Hematopoietic multipotent progenitor cell treated with erythropoietin and hydrocortisone succinate and interleukin-3 and kit ligand, for 8 days (in vitro differentiated cells): Measurements from ENCODE around the gene FALEC.
A peak's percentile ranks its signal among the peaks of the same experiment; 100 is the strongest.

Source experiments
- DNase-seq: peaks from one replicate; pipeline ENCODE4 v3.0.0-alpha.2; 2015

Gene FALEC

DNA sequence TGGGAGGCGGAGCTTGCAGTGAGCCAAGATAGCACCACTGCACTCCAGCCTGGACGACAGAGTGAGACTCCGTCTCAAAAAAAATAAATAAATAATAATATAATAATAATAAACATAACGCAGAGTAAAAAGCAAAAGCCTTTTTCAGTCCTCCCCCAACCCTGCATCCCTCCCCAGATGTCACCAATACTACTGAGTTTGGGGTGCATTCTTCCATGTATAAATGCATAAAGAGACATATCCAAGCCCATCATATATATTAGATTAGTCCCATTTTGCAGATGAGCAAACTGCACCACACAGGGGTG, 32.7 kb downstream of the FALEC start:
- DNase-seq: no peak

DNA sequence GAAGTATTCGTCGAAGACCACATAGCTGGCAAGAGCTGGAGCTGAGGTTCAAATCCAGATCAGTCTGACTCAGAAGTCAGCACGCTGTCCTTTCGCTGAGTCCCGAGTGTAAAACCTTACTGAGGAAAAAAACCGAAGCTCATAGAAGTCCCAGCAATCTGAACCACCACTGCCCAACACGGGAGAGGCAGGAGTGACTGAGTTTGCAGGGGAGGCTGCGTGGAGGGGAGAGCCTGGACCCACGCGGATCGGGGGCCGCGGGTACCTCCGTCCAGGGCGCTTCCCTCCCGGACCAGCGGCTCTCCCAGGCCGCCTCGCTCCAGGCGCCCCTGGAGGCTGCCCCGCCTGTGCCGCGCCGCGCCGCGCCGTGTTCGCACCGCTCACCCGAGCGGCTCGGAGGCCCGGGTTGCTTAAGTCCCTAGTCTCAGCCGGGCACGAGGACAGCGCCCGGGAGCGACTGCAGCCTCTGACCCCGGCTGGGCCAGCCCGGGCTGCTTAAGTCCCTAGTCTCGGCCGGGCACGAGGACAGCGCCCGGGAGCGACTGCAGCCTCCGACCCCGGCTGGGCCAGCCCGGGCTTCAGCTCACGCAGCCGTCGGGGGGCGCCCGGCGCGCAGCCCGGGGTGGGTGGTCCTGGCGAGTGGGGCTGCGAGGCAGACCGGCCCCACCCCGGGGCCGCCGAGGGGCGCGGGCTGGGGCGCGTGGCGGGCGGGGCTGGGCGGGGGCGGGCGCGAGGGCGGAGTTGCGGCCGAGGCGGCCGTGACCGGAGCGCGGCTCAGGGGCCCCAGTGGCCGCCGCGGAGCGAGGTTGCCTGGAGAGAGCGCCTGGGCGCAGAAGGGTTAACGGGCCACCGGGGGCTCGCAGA, 33.3 kb downstream of the FALEC start, which contains the start of gene ADAMTSL4:
Gene ADAMTSL4 (plus strand): TSS at position 777 of the 864 bp plus-strand sequence. CDS start 2,881 bp downstream, outside the sequence.
- peak; percentile 56 for DNase-seq

DNA sequence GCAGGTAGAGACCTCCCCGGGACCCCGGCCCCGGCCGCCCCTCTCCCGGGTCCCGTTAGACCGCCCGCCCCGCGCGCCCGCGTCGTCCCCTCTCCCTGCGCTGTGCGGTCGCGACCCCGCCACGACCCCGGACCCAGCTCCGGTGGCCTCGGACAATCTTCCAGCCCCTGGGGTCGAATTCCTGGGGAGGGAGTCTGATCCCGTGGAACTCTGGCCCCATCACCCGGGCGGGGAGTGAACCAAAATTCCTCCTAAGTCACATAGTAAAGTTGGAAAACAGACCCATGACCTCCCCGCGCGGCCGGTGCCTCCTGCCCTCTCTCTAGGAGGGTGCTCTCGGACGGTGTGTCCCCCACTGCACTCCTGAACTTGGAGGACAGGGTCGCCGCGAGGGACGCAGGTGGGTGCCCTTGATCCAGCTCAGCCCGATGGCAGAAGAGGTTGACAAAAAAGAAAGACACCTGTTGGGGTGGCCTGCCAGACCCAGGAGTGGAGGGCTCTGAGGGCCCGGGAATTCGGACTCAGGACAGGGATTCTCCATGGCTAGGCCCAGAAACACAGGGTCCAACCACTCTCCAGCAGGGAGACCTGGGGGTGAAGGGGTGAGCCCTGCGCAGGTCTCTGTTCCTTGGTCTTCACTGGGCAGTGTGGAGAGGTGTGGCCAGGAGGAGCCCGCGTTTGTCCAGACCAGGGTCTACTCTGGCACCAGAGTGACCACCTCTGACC, 34.1 kb downstream of the FALEC start:
- DNase-seq: no peak

DNA sequence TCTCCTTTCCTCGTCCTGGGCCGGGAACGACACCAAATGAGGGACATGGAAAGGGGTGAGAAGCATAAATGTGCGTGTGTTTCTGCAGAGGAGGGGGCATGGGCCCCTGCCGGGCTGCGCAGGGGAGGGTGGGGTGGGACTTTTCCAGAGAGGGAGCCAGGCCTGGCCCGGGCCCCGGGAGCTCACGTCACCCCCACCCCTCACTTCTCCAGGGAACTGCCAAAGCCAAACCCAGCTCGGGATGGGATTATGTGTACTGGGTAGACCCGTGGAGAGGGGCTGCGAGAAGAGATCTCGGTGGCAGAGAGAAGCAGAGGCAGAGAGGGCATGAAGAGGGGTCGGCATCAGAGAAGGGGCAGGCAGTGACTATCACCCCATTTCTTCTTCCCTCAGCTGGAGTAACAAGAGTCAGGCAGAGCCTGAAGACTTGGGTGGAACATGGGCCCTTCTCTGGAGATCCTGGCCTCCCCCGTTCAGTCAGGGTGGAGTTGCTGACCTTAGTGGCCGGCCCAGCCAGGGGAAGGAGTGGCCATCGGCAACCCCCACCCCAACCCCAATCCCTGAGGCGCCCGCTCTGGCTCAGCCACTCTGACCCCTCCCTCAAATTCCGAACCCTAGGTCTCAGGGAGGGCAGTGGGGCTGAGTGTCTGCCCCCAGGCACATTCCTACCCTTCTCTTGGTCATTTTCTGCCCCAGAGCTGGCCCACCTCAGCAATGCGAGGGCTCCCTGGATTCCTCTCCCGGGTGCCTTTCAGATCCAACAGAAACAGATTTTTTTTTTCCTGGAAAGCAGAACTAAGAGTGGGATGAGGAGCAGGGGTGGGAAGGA, 34.9 kb downstream of the FALEC start:
- DNase-seq: no peak

DNA sequence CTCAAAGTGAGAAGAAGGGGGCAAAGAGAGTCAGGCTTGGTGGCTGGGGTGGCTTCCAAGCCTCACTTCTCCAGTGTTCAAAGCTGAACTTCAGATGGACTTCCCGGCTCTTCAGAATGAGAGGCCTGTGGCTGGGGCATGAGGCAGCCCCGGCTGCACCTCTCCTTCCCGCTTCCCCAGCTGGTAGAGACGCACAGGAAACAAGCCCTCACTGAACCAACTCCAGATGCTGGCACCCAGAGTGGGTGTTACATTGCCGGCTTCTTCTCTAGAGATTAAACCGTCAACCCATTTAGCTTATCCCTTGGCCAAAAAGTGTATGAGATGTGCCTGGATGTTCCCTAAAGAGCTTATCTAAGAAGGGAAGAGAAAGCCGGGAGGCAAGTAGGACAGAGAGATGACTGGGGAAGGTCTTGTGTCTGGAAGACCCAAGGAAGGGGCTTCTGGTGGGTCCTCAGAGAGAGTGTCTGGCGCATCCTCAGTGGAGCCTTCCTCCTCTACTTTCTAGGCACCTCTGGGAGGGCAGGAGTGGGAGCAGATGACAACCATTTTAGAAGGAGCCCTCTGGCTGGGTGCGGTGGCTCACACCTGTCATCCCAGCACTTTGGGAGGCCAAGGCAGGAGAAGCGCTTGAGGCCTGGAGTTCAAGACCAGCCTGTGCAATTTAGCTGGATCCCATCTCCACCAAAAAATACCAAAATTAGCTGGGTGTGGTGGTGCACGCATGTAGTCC, 35.7 kb downstream of the FALEC start:
- DNase-seq: no peak

DNA sequence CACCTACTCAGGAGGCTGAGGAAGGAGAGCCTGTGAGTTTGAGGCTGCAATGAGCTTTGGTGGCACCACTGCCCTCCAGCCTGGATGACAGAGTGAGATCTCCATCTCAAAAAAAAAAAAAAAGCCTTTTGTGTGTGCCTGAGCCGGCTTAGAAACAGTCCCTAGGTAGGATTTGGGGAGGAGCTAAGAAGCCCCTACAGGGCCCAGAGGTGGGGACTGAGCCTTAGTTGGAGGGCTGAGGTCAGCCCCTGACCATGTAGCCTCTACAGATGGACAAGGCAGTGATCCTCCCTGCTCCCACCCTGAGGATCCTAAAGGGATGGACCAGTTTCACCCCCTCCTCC, 36.2 kb downstream of the FALEC start:
- no peak for DNase-seq

DNA sequence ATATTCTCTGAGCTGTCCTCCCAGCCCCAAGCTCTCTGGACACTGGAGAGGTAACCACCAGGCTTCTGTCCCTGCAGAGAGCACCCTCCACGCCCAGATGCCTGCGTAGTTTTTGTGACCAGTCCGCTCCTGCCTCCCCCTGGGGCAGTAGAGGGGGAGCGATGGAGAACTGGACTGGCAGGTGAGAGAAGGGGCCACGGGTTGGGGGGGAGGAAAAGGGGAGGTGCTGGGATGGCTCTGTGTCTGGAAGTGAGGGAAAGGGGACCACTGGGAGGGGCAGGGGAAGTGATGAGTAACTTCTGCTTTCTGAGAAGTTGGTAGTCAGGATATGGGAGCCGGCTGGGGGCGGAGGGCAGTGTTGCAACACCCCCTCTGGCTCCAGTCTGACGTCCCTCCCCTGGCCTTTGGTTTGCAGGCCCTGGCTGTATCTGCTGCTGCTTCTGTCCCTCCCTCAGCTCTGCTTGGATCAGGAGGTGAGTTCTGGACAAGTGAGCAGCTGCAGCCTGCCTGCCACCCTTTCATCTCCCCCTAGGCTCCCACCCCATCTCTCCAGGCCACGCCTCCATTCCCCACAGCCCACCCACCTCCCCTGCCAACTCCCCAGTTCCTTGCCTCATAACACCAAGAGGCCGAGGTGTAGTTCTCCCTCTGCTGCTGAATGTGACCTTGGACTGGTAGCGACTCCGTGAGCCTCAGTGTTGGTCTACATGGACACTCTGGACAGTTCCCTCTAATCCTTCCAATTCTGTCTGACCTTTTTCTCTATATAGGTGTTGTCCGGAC, 36.8 kb downstream of the FALEC start:
- DNase-seq: peak; percentile 44

DNA sequence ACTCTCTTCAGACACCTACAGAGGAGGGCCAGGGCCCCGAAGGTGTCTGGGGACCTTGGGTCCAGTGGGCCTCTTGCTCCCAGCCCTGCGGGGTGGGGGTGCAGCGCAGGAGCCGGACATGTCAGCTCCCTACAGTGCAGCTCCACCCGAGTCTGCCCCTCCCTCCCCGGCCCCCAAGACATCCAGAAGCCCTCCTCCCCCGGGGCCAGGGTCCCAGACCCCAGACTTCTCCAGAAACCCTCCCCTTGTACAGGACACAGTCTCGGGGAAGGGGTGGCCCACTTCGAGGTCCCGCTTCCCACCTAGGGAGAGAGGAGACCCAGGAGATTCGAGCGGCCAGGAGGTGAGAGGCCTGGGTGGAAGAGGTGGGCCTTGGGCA, 37.3 kb downstream of the FALEC start:
- no peak for DNase-seq

DNA sequence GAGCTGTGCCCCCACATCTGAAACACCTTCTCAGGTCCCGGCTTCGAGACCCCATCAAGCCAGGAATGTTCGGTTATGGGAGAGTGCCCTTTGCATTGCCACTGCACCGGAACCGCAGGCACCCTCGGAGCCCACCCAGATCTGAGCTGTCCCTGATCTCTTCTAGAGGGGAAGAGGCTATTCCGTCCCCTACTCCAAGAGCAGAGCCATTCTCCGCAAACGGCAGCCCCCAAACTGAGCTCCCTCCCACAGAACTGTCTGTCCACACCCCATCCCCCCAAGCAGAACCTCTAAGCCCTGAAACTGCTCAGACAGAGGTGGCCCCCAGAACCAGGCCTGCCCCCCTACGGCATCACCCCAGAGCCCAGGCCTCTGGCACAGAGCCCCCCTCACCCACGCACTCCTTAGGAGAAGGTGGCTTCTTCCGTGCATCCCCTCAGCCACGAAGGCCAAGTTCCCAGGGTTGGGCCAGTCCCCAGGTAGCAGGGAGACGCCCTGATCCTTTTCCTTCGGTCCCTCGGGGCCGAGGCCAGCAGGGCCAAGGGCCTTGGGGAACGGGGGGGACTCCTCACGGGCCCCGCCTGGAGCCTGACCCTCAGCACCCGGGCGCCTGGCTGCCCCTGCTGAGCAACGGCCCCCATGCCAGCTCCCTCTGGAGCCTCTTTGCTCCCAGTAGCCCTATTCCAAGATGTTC, 38.0 kb downstream of the FALEC start:
- no peak for DNase-seq

DNA sequence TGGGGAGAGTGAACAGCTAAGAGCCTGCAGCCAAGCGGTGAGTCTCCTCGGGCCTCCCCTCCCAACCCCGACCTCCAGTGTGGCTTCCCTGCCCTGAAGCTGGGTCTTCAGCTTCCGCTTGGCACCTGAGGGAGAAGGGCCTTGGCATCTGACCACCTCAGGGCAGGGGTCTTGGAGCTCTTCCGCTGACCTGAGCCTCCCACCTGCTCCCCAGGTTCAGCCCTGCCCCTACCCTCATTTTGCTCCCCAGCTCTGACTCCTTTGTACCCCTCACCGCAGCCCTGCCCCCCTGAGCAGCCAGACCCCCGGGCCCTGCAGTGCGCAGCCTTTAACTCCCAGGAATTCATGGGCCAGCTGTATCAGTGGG, 38.5 kb downstream of the FALEC start:
- no peak for DNase-seq

DNA sequence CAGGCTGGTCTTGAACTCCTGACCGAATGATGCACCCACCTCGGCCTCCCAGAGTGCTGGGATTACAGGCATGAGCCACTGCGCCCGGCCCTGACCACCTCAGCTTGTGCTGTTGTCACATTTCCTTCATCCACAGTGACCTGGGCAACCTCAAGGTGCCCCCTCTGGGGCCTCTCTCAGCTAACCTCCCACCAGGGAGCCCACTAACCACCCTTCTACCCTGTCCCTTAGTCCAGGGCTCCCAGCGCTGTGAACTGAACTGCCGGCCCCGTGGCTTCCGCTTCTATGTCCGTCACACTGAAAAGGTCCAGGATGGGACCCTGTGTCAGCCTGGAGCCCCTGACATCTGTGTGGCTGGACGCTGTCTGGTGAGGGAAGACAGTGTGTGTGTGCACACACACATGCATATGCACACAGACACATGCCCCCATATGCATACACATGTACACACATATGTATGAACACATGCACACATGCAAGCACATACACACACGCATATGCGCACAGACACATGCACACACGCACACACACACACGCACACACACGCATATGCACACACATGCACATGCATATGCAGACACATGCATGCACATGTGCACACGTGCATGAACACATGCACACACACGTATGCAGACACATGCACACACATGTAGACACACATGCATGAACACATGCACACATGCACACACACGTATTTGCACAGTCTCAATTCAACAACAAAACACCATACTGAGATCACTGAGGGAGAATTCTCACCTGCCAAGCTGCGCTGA, 39.8 kb downstream of the FALEC start:
- no peak for DNase-seq

DNA sequence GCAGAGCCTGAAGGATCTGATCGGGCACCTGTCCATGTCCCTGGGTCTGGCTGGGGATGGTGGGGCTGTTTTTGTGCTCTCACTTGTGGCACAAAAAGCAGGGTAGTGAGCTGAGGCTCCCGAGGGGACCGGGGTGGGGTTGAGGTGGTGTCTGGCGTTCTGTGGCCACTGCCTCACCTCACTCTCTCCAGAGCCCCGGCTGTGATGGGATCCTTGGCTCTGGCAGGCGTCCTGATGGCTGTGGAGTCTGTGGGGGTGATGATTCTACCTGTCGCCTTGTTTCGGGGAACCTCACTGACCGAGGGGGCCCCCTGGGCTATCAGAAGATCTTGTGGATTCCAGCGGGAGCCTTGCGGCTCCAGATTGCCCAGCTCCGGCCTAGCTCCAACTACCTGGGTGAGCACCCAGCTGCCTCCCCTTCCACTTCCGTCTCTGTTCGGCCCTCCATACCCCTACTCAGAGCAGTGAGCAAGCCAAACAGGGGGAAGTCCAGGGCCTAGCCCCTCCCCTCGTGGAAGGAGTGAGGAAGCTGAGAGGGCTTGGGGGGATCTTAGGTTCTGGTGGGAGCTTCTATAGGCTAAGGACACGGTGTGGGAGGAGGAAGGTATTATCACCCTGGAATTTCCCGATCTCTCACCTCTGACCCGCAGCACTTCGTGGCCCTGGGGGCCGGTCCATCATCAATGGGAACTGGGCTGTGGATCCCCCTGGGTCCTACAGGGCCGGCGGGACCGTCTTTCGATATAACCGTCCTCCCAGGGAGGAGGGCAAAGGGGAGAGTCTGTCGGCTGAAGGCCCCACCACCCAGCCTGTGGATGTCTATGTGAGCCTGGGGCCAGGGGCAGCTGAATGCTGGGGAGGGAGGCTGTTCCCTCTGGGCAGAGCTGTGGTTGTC, 40.7 kb downstream of the FALEC start:
- no peak for DNase-seq

DNA sequence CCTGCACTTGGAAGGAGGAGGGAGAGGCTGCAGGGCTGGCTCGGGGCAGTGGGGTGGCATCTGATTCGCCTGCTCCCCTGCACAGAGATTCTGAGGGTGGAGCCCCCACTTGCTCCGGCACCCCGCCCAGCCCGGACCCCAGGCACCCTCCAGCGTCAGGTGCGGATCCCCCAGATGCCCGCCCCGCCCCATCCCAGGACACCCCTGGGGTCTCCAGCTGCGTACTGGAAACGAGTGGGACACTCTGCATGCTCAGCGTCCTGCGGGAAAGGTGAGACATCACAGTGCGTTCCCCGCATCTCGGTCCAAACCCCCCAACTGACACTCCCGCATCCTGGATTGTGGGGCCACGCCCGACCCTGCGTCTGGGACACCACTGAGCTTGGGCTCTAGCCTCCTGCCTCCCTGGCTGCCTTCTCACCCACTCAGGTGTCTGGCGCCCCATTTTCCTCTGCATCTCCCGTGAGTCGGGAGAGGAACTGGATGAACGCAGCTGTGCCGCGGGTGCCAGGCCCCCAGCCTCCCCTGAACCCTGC, 41.6 kb downstream of the FALEC start:
- no peak for DNase-seq

DNA sequence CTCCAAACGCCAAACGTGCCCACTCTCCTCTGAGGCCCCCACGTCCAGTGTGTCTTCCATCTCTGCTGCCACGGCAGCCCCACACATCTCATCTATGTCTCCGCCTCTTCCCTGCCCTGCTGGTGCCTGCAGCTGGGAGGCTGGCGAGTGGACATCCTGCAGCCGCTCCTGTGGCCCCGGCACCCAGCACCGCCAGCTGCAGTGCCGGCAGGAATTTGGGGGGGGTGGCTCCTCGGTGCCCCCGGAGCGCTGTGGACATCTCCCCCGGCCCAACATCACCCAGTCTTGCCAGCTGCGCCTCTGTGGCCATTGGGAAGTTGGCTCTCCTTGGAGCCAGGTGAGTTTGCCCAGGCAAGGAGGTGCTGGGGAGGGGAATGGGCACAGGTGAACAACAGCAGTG, 42.3 kb downstream of the FALEC start:
- DNase-seq: no peak

DNA sequence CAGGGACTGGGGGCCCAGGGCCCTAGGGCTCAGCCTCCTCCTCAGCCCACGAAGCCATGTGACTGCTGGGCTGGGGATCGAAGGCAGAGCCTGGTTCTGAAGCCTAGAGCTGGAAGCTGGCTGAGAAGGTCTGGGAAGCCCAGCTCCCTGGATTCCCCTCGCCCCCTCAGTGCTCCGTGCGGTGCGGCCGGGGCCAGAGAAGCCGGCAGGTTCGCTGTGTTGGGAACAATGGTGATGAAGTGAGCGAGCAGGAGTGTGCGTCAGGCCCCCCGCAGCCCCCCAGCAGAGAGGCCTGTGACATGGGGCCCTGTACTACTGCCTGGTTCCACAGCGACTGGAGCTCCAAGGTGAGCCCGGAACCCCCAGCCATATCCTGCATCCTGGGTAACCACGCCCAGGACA, 42.8 kb downstream of the FALEC start:
- DNase-seq: no peak

DNA sequence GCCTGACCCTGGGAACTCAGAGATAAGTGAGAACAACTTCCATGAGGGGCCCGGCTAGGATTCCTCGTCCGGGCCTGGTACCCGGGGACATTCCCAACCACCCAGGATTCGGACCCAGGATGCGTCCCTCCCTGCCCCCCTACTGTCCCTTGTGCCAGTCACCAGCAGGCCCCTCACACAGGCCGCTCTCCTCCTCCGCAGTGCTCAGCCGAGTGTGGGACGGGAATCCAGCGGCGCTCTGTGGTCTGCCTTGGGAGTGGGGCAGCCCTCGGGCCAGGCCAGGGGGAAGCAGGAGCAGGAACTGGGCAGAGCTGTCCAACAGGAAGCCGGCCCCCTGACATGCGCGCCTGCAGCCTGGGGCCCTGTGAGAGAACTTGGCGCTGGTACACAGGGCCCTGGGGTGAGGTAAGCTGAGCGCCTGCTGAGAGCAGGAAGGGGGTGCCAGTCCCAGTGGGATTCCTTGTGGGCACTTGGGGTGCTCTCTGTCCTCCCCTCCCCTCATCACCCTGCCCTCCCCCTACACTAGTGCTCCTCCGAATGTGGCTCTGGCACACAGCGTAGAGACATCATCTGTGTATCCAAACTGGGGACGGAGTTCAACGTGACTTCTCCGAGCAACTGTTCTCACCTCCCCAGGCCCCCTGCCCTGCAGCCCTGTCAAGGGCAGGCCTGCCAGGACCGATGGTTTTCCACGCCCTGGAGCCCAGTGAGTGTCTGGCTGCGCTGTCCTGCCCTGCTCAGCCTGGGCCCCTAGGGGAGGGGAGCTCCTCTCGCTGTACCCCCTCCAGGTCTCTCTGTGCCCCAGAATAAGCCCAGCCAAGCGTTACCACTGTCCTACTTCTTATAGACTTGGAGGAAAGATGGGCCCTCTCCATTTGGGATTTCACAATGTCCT, 43.5 kb downstream of the FALEC start:
- no peak for DNase-seq

DNA sequence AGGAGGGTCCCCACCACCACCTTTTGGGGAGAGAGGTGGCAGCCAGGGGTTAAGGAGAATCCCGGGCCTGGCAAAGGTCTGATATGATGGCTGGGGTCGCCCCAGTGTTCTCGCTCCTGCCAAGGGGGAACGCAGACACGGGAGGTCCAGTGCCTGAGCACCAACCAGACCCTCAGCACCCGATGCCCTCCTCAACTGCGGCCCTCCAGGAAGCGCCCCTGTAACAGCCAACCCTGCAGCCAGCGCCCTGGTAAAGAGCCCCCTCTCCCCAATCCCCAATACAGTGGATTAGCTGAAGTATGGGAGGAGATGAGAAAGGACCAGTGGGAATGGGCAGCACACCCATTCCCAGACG, 44.1 kb downstream of the FALEC start:
- no peak for DNase-seq

DNA sequence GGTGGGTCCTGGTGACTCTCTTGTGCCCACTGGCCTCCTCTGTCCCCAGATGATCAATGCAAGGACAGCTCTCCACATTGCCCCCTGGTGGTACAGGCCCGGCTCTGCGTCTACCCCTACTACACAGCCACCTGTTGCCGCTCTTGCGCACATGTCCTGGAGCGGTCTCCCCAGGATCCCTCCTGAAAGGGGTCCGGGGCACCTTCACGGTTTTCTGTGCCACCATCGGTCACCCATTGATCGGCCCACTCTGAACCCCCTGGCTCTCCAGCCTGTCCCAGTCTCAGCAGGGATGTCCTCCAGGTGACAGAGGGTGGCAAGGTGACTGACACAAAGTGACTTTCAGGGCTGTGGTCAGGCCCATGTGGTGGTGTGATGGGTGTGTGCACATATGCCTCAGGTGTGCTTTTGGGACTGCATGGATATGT, 44.5 kb downstream of the FALEC start:
- DNase-seq: peak; percentile 82
